IPS-NIHi7 (cell line): Measurements from ENCODE around the gene TAX1BP3.

ENCODE experiments used
- DNase-seq: peaks from one replicate; pipeline ENCODE4 v3.0.0; 2012; ENCODE audit warnings: mixed read lengths; ENCODE audit errors: extremely low spot score

The TAX1BP3 gene

GRCh38 chr17:3688027-3688553 lies 19.7 kb upstream of the TAX1BP3 start:
- DNase-seq: no peak

GRCh38 chr17:3685174-3685573 lies 16.8 kb upstream of the TAX1BP3 start:
- no peak for DNase-seq

GRCh38 chr17:3683054-3683511 lies 14.7 kb upstream of the TAX1BP3 start:
- peak; percentile 88 for DNase-seq

GRCh38 chr17:3682033-3682432 lies 13.7 kb upstream of the TAX1BP3 start:
- DNase-seq: no peak

GRCh38 chr17:3681565-3681964 lies 13.2 kb upstream of the TAX1BP3 start:
- no peak for DNase-seq

GRCh38 chr17:3681057-3681456 lies 12.7 kb upstream of the TAX1BP3 start:
- no peak for DNase-seq

GRCh38 chr17:3679531-3680126 lies 11.3 kb upstream of the TAX1BP3 start:
- DNase-seq: no peak

GRCh38 chr17:3678821-3679530 lies 10.6 kb upstream of the TAX1BP3 start:
- DNase-seq: no peak

- DNase-seq: peak; percentile 73
Observed at GRCh38 chr17:3678095-3678820, 9.9 kb upstream of the TAX1BP3 start.

- no peak for DNase-seq
Observed at GRCh38 chr17:3675886-3676285, 7.5 kb upstream of the TAX1BP3 start.

- DNase-seq: no peak
Observed at GRCh38 chr17:3672571-3672970, 4.2 kb upstream of the TAX1BP3 start.

GRCh38 chr17:3669548-3669947 lies 1.2 kb upstream of the TAX1BP3 start:
- no peak for DNase-seq

GRCh38 chr17:3669085-3669347 lies 638 bp upstream of the TAX1BP3 start:
- no peak for DNase-seq

- DNase-seq: peak; percentile 87
Observed at GRCh38 chr17:3667366-3668278, 756 bp downstream of the TAX1BP3 start.

GRCh38 chr17:3666516-3666915 lies 1.9 kb downstream of the TAX1BP3 start:
- no peak for DNase-seq

- DNase-seq: no peak
Observed at GRCh38 chr17:3665834-3666233, 2.5 kb downstream of the TAX1BP3 start.

GRCh38 chr17:3663102-3664011 lies 5.0 kb downstream of the TAX1BP3 start:
- DNase-seq: no peak

- DNase-seq: no peak
Observed at GRCh38 chr17:3660311-3660891, 8.0 kb downstream of the TAX1BP3 start.

GRCh38 chr17:3659541-3660111 lies 8.8 kb downstream of the TAX1BP3 start:
- DNase-seq: peak; percentile 37
